Heart left ventricle (tissue), 13 donors: ENCODE measurements around the gene TMPRSS4.

Source experiments
- POLR2A ChIP-seq, 2 donors: fragments of 450-650 bp; IDR thresholded peaks; one replicate each; pipeline ENCODE4 v1.6.1; 2017; ENCODE audit warnings: antibody characterized with exemption in 2 of 2, mild to moderate bottlenecking in 2 of 2, moderate library complexity in 2 of 2
- TF ChIP-seq, protein P1 (sequence below), 12 donors: fragments of 200-600 bp; sonication (generic) in 4 of 12; IDR thresholded peaks; one replicate each; pipeline versions ENCODE4 v1.5.0 to v1.8.0; 2018 to 2022; ENCODE audit warnings: antibody characterized with exemption in 12 of 12, mild to moderate bottlenecking in 5 of 12
- donor health status: ischemic (EF 13 %, LVEDD 7.1; RV severe dilation, severe dysfunction).
- donor health status: DM: no; HTN: yes; CAD: no.
- donor health status: DM: no; HTN: no; CAD: no.
- donor health status: ischemic (EF 25% LVEDD 6.9; RV normal size, moderate dysfunction).
- donor health status: ischemic (EF 25% LVEDD 5.7; RV mildly dilated, moderate dysfunction).
- donor health status: ischemic (EF 35%, LVEDD 5.7; RV mildly dilated, moderate dysfunction).
- donor health status: nonischemic (EF 11% LVEDD 7.7; RV severe dilation, severe dysfunction).
- donor health status: DM: yes; HTN: yes; CAD: no.
- donor health status: PGD.
- donor health status: ischemic (EF 29% LVEDD 5.4; RV normal size, mild dysfunction).
- donor health status: nonischemic (EF 23%, LVEDD 6.1; RV moderate dilation, normal function).

DNA sequence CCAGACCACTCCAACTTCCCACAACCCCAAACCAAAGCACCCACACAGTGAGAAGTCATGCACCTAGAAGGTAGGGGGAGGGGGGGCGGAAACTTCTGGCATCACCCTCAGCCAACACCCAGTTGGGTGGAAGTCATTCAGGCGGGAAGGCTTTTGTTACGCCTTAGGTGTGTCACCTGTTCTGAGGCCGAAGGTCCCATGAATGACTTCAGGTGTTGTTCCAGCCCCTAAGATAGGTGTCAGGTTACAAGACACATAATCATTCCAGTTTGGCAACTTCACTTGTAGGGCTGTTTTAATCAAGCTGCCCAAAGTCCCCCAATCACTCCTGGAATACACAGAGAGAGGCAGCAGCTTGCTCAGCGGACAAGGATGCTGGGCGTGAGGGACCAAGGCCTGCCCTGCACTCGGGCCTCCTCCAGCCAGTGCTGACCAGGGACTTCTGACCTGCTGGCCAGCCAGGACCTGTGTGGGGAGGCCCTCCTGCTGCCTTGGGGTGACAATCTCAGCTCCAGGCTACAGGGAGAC lies at the start of gene TMPRSS4:
- TF ChIP-seq, protein P1, sequence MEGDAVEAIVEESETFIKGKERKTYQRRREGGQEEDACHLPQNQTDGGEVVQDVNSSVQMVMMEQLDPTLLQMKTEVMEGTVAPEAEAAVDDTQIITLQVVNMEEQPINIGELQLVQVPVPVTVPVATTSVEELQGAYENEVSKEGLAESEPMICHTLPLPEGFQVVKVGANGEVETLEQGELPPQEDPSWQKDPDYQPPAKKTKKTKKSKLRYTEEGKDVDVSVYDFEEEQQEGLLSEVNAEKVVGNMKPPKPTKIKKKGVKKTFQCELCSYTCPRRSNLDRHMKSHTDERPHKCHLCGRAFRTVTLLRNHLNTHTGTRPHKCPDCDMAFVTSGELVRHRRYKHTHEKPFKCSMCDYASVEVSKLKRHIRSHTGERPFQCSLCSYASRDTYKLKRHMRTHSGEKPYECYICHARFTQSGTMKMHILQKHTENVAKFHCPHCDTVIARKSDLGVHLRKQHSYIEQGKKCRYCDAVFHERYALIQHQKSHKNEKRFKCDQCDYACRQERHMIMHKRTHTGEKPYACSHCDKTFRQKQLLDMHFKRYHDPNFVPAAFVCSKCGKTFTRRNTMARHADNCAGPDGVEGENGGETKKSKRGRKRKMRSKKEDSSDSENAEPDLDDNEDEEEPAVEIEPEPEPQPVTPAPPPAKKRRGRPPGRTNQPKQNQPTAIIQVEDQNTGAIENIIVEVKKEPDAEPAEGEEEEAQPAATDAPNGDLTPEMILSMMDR (IDR thresholded peaks at IDR 0.05) = no peak
- TF ChIP-seq POLR2A (IDR thresholded peaks at IDR 0.05) = no peak
